ENCODE data around the gene ANKMY1.

DNA sequence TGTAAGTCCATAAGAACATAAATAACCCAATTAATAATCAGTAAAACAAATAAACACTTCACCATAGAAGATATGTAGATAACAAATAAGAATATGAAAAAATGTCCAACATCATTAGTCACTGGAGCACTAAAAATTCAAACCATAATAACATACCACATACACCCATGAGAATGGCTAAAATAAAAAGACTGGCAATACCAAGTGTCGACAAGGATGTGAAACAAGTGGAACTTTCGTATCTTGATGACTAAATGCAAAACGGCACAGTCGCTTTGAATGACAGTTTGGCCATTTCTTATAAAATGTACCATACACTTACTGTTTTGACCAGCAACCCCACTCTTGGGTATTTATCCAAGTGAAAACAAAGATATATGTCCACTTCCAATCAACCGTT is 26.8 kb downstream of the ANKMY1 start:
- TF ChIP-seq, protein P1, sequence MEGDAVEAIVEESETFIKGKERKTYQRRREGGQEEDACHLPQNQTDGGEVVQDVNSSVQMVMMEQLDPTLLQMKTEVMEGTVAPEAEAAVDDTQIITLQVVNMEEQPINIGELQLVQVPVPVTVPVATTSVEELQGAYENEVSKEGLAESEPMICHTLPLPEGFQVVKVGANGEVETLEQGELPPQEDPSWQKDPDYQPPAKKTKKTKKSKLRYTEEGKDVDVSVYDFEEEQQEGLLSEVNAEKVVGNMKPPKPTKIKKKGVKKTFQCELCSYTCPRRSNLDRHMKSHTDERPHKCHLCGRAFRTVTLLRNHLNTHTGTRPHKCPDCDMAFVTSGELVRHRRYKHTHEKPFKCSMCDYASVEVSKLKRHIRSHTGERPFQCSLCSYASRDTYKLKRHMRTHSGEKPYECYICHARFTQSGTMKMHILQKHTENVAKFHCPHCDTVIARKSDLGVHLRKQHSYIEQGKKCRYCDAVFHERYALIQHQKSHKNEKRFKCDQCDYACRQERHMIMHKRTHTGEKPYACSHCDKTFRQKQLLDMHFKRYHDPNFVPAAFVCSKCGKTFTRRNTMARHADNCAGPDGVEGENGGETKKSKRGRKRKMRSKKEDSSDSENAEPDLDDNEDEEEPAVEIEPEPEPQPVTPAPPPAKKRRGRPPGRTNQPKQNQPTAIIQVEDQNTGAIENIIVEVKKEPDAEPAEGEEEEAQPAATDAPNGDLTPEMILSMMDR (IDR thresholded peaks at IDR 0.05 in 8 of 11, conservative IDR thresholded peaks at IDR 0.05 in 3 of 11): no peak
- TF ChIP-seq POLR2A (IDR thresholded peaks at IDR 0.05) (no peak), POLR2AphosphoS5 (IDR thresholded peaks at IDR 0.05) (no peak)

Measured in spleen (tissue), 7 donors.